ENCODE results near the gene CENPH. TPM values are rescaled to one million over a fixed set of nuclear protein-coding genes. Genes with fewer than 3 reads are reported as not detected.
"Not testable (repeated sequence)": the region's sequence is repeated elsewhere in the genome, so short reads cannot be mapped to it uniquely, and the experiment has no call there.

Gene CENPH
- total RNA-seq (17.7 and 26.7 TPM in 2 replicates), polyA plus RNA-seq (22.2 and 36.0 TPM in 2 replicates)

DNA sequence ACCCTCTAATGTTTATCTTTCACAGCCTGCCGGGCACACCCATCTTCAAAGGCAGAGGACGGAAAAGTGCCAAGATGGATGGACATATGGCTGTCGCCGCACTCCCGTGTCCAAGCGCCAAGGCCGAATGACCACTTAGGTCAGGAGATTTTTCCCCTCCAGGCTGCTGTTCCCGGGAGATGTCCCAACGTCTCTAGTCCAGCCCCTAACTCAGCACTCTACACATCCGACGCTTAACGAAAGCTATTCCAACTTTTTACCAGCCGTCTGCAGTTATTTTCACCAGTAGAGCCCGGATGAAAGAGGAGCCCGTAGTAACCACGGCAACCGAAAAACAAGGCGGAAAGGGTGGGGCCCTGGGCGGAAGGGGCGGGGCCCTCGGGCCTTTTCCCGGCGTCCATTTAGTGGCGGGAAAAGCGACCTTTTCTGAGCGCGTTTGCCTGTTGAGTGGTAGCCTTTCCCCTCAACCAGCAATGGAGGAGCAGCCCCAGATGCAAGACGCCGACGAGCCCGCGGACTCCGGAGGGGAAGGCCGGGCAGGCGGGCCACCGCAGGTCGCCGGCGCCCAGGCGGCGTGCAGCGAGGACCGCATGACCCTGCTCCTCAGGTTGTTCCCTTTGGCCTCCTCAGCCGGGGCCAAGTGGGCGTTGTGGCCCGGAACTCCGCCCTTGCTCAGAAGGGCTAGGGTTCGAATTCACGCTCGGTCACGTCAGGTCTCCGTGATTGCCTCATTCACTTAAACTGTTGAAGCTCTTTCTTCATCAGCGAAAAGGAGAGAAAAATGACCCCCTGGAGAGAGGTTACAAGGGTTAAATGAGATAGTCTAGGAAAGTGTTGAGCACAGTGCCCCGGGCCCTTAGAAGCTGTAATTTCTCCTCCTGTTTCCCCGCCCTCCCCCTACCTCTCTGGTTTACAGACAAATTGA, at the start of gene CENPH:
TSS of gene CENPH (plus strand) at position 422 of the 925 bp plus-strand sequence. CDS start at position 474, 52 bp downstream.
- Histone ChIP-seq H3K27ac (peak within 1 kb of the TSS; percentile 75), H3K9me3 (ENCODE audit: low read depth) (no peaks in the 10 kb centered on the region), H3K36me3 (no peaks in the 10 kb centered on the region), H3K4me3 (peak within 1 kb of the TSS; percentile 52), H3K4me1 (ENCODE audit: low read depth) (no peaks in the 10 kb centered on the region), H3K27me3 (no peaks in the 10 kb centered on the region)
- TF ChIP-seq, protein P1, sequence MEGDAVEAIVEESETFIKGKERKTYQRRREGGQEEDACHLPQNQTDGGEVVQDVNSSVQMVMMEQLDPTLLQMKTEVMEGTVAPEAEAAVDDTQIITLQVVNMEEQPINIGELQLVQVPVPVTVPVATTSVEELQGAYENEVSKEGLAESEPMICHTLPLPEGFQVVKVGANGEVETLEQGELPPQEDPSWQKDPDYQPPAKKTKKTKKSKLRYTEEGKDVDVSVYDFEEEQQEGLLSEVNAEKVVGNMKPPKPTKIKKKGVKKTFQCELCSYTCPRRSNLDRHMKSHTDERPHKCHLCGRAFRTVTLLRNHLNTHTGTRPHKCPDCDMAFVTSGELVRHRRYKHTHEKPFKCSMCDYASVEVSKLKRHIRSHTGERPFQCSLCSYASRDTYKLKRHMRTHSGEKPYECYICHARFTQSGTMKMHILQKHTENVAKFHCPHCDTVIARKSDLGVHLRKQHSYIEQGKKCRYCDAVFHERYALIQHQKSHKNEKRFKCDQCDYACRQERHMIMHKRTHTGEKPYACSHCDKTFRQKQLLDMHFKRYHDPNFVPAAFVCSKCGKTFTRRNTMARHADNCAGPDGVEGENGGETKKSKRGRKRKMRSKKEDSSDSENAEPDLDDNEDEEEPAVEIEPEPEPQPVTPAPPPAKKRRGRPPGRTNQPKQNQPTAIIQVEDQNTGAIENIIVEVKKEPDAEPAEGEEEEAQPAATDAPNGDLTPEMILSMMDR (IDR thresholded peaks at IDR 0.05; ENCODE audit: low read depth, low read length): no peak
- peak; percentile 93 for DNase-seq (ENCODE audit: low read depth in 1 of 2, low spot score in 1 of 2)

GRCh38 chr5:69140239-69140638, 49.1 kb upstream of the CENPH start:
- H3K4me3 ChIP-seq; H3K9me3 ChIP-seq (ENCODE audit: low read depth); DNase-seq (ENCODE audit: low read depth in 1 of 2, low spot score in 1 of 2); H3K27ac ChIP-seq; H3K4me1 ChIP-seq (ENCODE audit: low read depth); H3K27me3 ChIP-seq; H3K36me3 ChIP-seq: not testable (repeated sequence)

GRCh38 chr5:69140827-69141226, 48.6 kb upstream of the CENPH start:
- Histone ChIP-seq H3K4me1 (ENCODE audit: low read depth) (no peaks in the 10 kb centered on the region), H3K27me3 (no peaks in the 10 kb centered on the region), H3K9me3 (ENCODE audit: low read depth) (no peaks in the 10 kb centered on the region), H3K27ac (no peak overlapping the region), H3K36me3 (no peaks in the 10 kb centered on the region), H3K4me3 (no peak overlapping the region)
- DNase-seq (ENCODE audit: low read depth in 1 of 2, low spot score in 1 of 2): no peak
- TF ChIP-seq, protein P1 (IDR thresholded peaks at IDR 0.05; ENCODE audit: low read depth, low read length): no peak

DNA sequence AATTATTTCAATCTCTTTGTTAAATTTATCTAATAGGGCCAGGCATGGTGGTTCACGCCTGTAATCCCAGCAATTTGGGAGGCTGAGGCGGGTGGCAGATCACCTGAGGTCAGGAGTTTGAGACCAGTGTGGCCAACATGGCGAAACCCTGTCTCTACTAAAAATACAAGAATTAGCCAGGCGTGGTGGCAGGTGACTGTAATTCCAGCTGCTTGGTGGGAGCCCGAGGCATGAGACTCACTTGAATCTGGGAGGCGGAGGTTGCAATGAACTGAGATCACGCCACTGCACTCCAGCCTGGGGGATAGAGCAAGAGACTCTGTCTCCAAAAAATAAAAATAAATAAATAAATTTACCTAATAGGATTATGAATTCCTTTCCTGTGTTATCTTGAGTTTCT, 40.8 kb upstream of the CENPH start:
- not testable (repeated sequence) for H3K4me3 ChIP-seq; DNase-seq (ENCODE audit: low read depth in 1 of 2, low spot score in 1 of 2); H3K9me3 ChIP-seq (ENCODE audit: low read depth); H3K36me3 ChIP-seq; H3K4me1 ChIP-seq (ENCODE audit: low read depth); H3K27ac ChIP-seq; H3K27me3 ChIP-seq

GRCh38 chr5:69148981-69149675, 40.3 kb upstream of the CENPH start:
- TF ChIP-seq, protein P1 (IDR thresholded peaks at IDR 0.05; ENCODE audit: low read depth, low read length): no peak
- Histone ChIP-seq H3K4me1 (ENCODE audit: low read depth) (no peaks in the 10 kb centered on the region), H3K27me3 (no peaks in the 10 kb centered on the region), H3K4me3 (no peak overlapping the region), H3K27ac (no peak overlapping the region), H3K9me3 (ENCODE audit: low read depth) (no peaks in the 10 kb centered on the region), H3K36me3 (no peaks in the 10 kb centered on the region)
- DNase-seq (ENCODE audit: low read depth in 1 of 2, low spot score in 1 of 2): no peak

DNA sequence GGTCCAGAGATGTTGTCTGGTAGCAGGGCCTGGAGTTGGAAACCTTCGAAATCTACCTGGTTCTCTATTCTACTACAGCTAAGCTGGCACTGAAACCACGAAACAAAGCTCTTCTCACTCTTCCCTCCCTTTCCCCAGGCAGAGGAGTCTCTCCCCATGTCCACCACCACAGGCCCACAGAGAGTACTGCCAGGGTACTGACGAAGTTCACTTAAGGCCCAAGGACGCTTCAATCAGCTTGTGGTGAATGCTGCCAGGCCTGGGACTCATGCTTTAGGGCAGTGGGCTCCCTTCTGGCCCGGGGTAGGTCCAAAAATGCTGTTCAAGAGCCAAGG, 39.7 kb upstream of the CENPH start:
- TF ChIP-seq, protein P1 (IDR thresholded peaks at IDR 0.05; ENCODE audit: low read depth, low read length): no peak
- H3K27me3 ChIP-seq: no peaks in the 10 kb centered on the region
- H3K4me1 ChIP-seq (ENCODE audit: low read depth): no peaks in the 10 kb centered on the region
- no peaks in the 10 kb centered on the region for H3K36me3 ChIP-seq
- DNase-seq (ENCODE audit: low read depth in 1 of 2, low spot score in 1 of 2): no peak
- H3K27ac ChIP-seq: no peak overlapping the region
- no peak overlapping the region for H3K4me3 ChIP-seq
- no peaks in the 10 kb centered on the region for H3K9me3 ChIP-seq (ENCODE audit: low read depth)

All from cardiac muscle cell (in vitro differentiated cells and primary cell).